Nephron (organoid): ENCODE results near the gene MAGEA6.
"Not testable (repeated sequence)": the region's sequence is repeated elsewhere in the genome, so short reads cannot be mapped to it uniquely, and the experiment has no call there.

Experiments
- H3K27ac Mint-ChIP-seq, 3 experiments: 2 replicates each; pipeline ENCODE4 v1.8.0; 2020; ENCODE audit warnings: mixed read lengths in 3 of 3, mild to moderate bottlenecking in 2 of 3, moderate library complexity in 1 of 3
- H3K27me3 Mint-ChIP-seq: 2 replicates; pipeline ENCODE4 v1.8.0; 2021; ENCODE audit warnings: low read depth, mild to moderate bottlenecking, moderate library complexity, mixed read lengths
- H3K36me3 Mint-ChIP-seq: 2 replicates; pipeline ENCODE4 v1.8.0; 2020; ENCODE audit warnings: low read depth, mixed read lengths
- H3K4me1 Mint-ChIP-seq: 2 replicates; pipeline ENCODE4 v1.8.0; 2020; ENCODE audit warnings: mixed read lengths
- H3K4me3 Mint-ChIP-seq, 3 experiments: 2 replicates each; pipeline ENCODE4 v1.8.0; 2020; ENCODE audit warnings: mild to moderate bottlenecking in 3 of 3, mixed read lengths in 3 of 3, moderate library complexity in 2 of 3
- H3K9me3 Mint-ChIP-seq: 2 replicates; pipeline ENCODE4 v1.8.0; 2020; ENCODE audit warnings: mixed read lengths
- TF ChIP-seq, protein P1 (sequence below), 3 experiments: fragments of 200-600 bp; sonication (generic); IDR thresholded peaks; one replicate each; pipeline ENCODE4 v1.5.0; 2021; ENCODE audit warnings: antibody characterized with exemption in 3 of 3; ENCODE audit not compliant: unreplicated experiment in 3 of 3

The MAGEA6 gene

DNA sequence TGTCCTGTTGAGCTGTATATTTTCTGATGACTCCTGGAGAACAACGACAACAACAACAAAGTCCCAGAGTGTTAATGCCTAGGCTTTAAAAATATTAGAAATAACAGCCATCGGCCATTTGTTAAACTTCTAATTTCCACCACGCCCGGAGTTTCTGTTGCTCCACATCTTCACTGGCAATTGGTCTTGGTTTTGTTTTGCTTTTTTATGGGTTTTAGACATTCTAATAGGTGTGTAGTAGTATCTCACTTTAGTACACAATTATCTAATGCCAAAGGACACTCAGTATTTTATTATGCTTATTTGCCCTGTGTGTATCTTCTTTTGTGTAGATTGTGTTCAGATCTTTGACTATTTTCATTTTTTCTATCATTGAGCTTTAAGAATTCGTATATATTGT is 30.9 kb downstream of the MAGEA6 start:
- no peaks in the 10 kb centered on the region for H3K27me3 Mint-ChIP-seq
- no peaks in the 10 kb centered on the region for H3K4me1 Mint-ChIP-seq
- TF ChIP-seq, protein P1, sequence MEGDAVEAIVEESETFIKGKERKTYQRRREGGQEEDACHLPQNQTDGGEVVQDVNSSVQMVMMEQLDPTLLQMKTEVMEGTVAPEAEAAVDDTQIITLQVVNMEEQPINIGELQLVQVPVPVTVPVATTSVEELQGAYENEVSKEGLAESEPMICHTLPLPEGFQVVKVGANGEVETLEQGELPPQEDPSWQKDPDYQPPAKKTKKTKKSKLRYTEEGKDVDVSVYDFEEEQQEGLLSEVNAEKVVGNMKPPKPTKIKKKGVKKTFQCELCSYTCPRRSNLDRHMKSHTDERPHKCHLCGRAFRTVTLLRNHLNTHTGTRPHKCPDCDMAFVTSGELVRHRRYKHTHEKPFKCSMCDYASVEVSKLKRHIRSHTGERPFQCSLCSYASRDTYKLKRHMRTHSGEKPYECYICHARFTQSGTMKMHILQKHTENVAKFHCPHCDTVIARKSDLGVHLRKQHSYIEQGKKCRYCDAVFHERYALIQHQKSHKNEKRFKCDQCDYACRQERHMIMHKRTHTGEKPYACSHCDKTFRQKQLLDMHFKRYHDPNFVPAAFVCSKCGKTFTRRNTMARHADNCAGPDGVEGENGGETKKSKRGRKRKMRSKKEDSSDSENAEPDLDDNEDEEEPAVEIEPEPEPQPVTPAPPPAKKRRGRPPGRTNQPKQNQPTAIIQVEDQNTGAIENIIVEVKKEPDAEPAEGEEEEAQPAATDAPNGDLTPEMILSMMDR (IDR thresholded peaks at IDR 0.05; ENCODE audit: unreplicated experiment in 3 of 3): no peak
- peaks cover 7% of the 10 kb centered on the region for H3K9me3 Mint-ChIP-seq
- no peak overlapping the region for H3K4me3 Mint-ChIP-seq
- H3K36me3 Mint-ChIP-seq: no peaks in the 10 kb centered on the region
- H3K27ac Mint-ChIP-seq: no peak overlapping the region

DNA sequence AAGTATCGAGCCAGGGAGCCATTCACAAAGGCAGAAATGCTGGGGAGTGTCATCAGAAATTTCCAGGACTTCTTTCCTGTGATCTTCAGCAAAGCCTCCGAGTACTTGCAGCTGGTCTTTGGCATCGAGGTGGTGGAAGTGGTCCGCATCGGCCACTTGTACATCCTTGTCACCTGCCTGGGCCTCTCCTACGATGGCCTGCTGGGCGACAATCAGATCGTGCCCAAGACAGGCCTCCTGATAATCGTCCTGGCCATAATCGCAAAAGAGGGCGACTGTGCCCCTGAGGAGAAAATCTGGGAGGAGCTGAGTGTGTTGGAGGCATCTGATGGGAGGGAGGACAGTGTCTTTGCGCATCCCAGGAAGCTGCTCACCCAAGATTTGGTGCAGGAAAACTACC is 33.0 kb downstream of the MAGEA6 start:
- not testable (repeated sequence) for H3K27me3 Mint-ChIP-seq, H3K27ac Mint-ChIP-seq, H3K9me3 Mint-ChIP-seq, H3K36me3 Mint-ChIP-seq, H3K4me3 Mint-ChIP-seq, H3K4me1 Mint-ChIP-seq

DNA sequence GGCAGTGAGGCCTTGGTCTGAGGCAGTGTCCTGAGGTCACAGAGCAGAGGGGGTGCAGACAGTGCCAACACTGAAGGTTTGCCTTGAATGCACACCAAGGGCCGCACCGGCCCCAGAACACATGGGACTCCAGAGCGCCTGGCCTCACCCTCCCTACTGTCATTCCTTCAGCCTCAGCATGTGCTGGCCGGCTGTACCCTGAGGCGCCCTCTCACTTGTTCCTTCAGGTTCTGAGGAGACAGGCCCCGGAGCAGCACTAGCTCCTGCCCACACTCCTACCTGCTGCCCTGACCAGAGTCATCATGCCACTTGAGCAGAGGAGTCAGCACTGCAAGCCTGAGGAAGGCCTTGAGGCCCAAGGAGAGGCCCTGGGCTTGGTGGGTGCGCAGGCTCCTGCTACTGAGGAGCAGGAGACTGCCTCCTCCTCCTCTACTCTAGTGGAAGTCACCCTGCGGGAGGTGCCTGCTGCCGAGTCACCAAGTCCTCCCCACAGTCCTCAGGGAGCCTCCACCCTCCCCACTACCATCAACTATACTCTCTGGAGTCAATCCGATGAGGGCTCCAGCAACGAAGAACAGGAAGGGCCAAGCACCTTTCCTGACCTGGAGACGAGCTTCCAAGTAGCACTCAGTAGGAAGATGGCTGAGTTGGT is 33.5 kb downstream of the MAGEA6 start:
- TF ChIP-seq, protein P1 (IDR thresholded peaks at IDR 0.05; ENCODE audit: unreplicated experiment in 3 of 3): no peak
- Mint-ChIP-seq H3K9me3 (peaks cover 7% of the 10 kb centered on the region), H3K4me1 (no peaks in the 10 kb centered on the region), H3K36me3 (no peaks in the 10 kb centered on the region), H3K4me3 (no peak overlapping the region), H3K27me3 (no peaks in the 10 kb centered on the region), H3K27ac (no peak overlapping the region)

DNA sequence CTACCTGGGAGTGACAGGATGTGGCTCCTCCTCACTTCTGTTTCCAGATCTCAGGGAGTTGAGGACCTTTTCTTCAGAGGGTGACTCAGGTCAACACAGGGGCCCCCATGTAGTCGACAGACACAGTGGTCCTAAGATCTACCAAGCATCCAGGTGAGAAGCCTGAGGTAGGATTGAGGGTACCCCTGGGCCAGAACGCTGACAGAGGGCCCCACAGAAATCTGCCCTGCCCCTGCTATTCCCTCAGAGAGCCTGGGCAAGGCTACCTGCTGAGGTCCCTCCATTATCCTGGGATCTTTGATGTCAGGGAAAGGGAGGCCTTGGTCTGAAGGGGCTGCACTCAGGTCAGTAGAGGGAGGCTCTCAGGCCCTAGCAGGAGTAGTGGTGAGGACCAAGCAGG is 34.4 kb downstream of the MAGEA6 start:
- no peak overlapping the region for H3K27ac Mint-ChIP-seq
- H3K4me1 Mint-ChIP-seq: no peaks in the 10 kb centered on the region
- TF ChIP-seq, protein P1 (IDR thresholded peaks at IDR 0.05; ENCODE audit: unreplicated experiment in 3 of 3): no peak
- no peaks in the 10 kb centered on the region for H3K36me3 Mint-ChIP-seq
- H3K9me3 Mint-ChIP-seq: peaks cover 7% of the 10 kb centered on the region
- H3K27me3 Mint-ChIP-seq: peaks cover 5% of the 10 kb centered on the region
- no peak overlapping the region for H3K4me3 Mint-ChIP-seq

DNA sequence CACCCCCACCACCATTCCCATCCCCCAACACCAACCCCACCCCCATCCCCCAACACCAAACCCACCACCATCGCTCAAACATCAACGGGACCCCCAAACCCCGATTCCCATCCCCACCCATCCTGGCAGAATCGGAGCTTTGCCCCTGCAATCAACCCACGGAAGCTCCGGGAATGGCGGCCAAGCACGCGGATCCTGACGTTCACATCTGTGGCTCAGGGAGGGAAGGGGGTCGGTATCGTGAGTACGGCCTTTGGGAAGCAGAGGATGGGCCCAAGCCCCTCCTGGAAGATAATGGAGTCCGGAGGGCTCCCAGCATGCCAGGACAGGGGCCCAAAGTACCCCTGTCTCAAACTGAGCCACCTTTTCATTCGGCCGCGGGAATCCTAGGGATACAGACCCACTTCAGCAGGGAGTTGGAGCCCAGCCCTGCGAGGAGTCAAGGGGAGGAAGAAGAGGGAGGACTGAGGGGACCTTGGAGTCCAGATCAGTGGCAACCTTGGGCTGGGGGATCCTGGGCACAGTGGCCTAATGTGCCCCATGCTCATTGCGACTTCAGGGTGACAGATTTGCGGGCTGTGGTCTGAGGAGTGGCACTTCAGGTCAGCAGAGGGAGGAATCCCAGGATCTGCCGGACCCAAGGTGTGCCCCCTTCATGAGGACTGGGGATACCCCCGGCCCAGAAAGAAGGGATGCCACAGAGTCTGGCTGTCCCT is 35.2 kb downstream of the MAGEA6 start:
- not testable (repeated sequence) for H3K9me3 Mint-ChIP-seq, H3K4me1 Mint-ChIP-seq, H3K36me3 Mint-ChIP-seq, H3K4me3 Mint-ChIP-seq, H3K27me3 Mint-ChIP-seq, H3K27ac Mint-ChIP-seq

DNA sequence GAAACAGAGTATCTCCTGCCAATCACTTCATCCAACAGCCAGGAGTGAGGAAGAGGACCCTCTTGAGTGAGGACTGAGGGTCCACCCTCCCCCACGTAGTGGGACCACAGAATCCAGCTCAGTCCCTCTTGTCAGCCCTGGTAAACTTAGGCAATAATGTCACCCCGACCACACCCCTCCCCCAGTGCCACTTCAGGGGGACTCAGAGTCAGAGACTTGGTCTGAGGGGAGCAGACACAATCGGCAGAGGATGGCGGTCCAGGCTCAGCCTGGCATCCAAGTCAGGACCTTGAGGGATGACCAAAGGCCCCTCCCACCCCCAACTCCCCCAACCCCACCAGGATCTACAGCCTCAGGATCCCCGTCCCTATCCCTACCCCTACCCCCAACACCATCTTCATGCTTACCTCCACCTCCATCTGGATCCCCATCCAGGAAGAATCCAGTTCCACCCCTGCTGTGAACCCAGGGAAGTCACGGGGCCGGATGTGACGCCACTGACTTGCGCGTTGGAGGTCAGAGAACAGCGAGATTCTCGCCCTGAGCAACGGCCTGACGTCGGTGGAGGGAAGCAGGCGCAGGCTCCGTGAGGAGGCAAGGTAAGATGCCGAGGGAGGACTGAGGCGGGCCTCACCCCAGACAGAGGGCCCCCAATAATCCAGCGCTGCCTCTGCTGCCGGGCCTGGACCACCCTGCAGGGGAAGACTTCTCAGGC is 36.1 kb downstream of the MAGEA6 start, which contains the start of the genes CSAG1 and MAGEA12:
Gene CSAG1 (minus strand): TSS at position 461 of the 715 bp plus-strand sequence. CDS start 1,261 bp downstream, outside the sequence.
Gene MAGEA12 (plus strand): TSS at position 497 of the 715 bp plus-strand sequence. CDS start 2,405 bp downstream, outside the sequence.
- H3K27ac Mint-ChIP-seq: no peak within 1 kb of the TSS
- H3K27me3 Mint-ChIP-seq: peaks cover 5% of the 10 kb centered on the region
- no peaks in the 10 kb centered on the region for H3K36me3 Mint-ChIP-seq
- H3K4me3 Mint-ChIP-seq: no peak within 1 kb of the TSS
- TF ChIP-seq, protein P1 (IDR thresholded peaks at IDR 0.05; ENCODE audit: unreplicated experiment in 3 of 3): no peak
- H3K4me1 Mint-ChIP-seq: no peaks in the 10 kb centered on the region
- peaks cover 7% of the 10 kb centered on the region for H3K9me3 Mint-ChIP-seq
